Eye (tissue), 1 donor: ENCODE measurements around the gene SYCE1.

Experiments used
- DNase-seq: peaks from one replicate; pipeline ENCODE4 v3.0.0-alpha.2; 2015

The SYCE1 gene

GRCh38 chr10:133511408-133511807, 54.0 kb downstream of the SYCE1 start:
- no peak for DNase-seq

GRCh38 chr10:133509700-133510099, 55.7 kb downstream of the SYCE1 start:
- DNase-seq, result no peak
